ENCODE results near the gene BATF2. TPM values are rescaled to one million over a fixed set of nuclear protein-coding genes. Genes with fewer than 3 reads are reported as not detected.

BATF2 gene
- total and polyA plus RNA-seq, 9 of the 15 experiments (the other 6 are each of a cell fraction or from before 2014, with no cell fraction given), result 1.7 to 8.9 (median 6.4) TPM

- TF ChIP-seq ARID1B (IDR thresholded peaks at IDR 0.05) (peak; percentile 2; the same call in 1 of the 2 replicates), ZMIZ1 (IDR thresholded peaks at IDR 0.05; ENCODE audit: low read depth in 2 of 2, low read length in 2 of 2) (no peak), PRDM10 (IDR thresholded peaks at IDR 0.05; ENCODE audit: partially characterized antibody) (peak; percentile 68), RBFOX2 (IDR thresholded peaks at IDR 0.05; ENCODE audit: low read depth, low read length) (peak; percentile 79), FOXP4 (CRISPR knock-in tag; IDR thresholded peaks at IDR 0.05; ENCODE audit: borderline replicate concordance) (peak; percentile 59; the same call in 1 of the 2 replicates), SRF (CRISPR knock-in tag; IDR thresholded peaks at IDR 0.05) (peak in 1 of 2 experiments; percentile 72; a peak in 2 of 4 replicates), RB1 (IDR thresholded peaks at IDR 0.05; ENCODE audit: low read depth) (peak; percentile 49), NR2C2 (CRISPR knock-in tag; IDR thresholded peaks at IDR 0.05) (peak; percentile 56; the same call in 1 of the 2 replicates), NR2C2 (tag; IDR thresholded peaks at IDR 0.05) (peak; percentile 58; the same call in 1 of the 2 replicates), LCOR (CRISPR knock-in tag; IDR thresholded peaks at IDR 0.05) (0 out of 2 replicates have a peak, but pooled peaks have one; percentile 32), CTCF (IDR thresholded peaks at IDR 0.05 in 2 of 3, conservative IDR thresholded peaks at IDR 0.05 in 1 of 3; ENCODE audit: insufficient read depth in 2 of 3, low read depth in 1 of 3, low read length in 3 of 3) (peak; percentile 53 to 76 (median 69)), VEZF1 (CRISPR knock-in tag; IDR thresholded peaks at IDR 0.05) (peak; percentile 83)
Observed at GRCh38 chr11:65027213-65028067, 30.7 kb upstream of the BATF2 start, which contains the start of gene SNX15 (continued).
